Central memory CD8-positive, alpha-beta T cell (primary cell): ENCODE measurements around the gene SLC25A34.

Source experiments
- ATAC-seq: fragments of 150-1000 bp; cut with Tn5 transposase; replicated peaks from 2 replicates; pipeline ENCODE4 v1.10.0; 2022; ENCODE audit warnings: mild to moderate bottlenecking, moderate FRiP score, moderate number of reproducible peaks; ENCODE audit not compliant: poor library complexity, severe bottlenecking; ENCODE audit errors: extremely low read depth
- DNase-seq, 2 donors: peaks; one replicate each; pipeline ENCODE4 v3.0.0; 2021; ENCODE audit warnings: low spot score in 2 of 2
- H3K27ac Mint-ChIP-seq: one replicate; pipeline ENCODE4 v1.8.0; 2022; ENCODE audit warnings: low read depth, mild to moderate bottlenecking, moderate library complexity, mixed read lengths
- H3K27me3 Mint-ChIP-seq: one replicate; pipeline ENCODE4 v1.8.0; 2022; ENCODE audit warnings: mixed read lengths
- H3K36me3 Mint-ChIP-seq: one replicate; pipeline ENCODE4 v1.8.0; 2022; ENCODE audit warnings: mild to moderate bottlenecking, moderate library complexity, mixed read lengths; ENCODE audit not compliant: insufficient read depth
- H3K4me1 Mint-ChIP-seq: one replicate; pipeline ENCODE4 v1.8.0; 2022; ENCODE audit warnings: mixed read lengths
- H3K4me3 Mint-ChIP-seq: one replicate; pipeline ENCODE4 v1.8.0; 2022; ENCODE audit warnings: mild to moderate bottlenecking, moderate library complexity, mixed read lengths
- H3K9me3 Mint-ChIP-seq: one replicate; pipeline ENCODE4 v1.8.0; 2022; ENCODE audit warnings: mixed read lengths

Gene SLC25A34

GRCh38 chr1:15739745-15740144, 3.7 kb downstream of the SLC25A34 start:
- no peak overlapping the region for H3K4me3 Mint-ChIP-seq
- H3K4me1 Mint-ChIP-seq = peaks cover 6% of the 10 kb centered on the region
- no peaks in the 10 kb centered on the region for H3K36me3 Mint-ChIP-seq
- no peak for DNase-seq
- H3K27ac Mint-ChIP-seq = no peak overlapping the region
- no peaks in the 10 kb centered on the region for H3K9me3 Mint-ChIP-seq
- ATAC-seq = no peak
- H3K27me3 Mint-ChIP-seq = no peaks in the 10 kb centered on the region

GRCh38 chr1:15740924-15741850, 5.1 kb downstream of the SLC25A34 start:
- Mint-ChIP-seq H3K9me3 (no peaks in the 10 kb centered on the region), H3K4me1 (peaks cover 6% of the 10 kb centered on the region), H3K27ac (no peak overlapping the region), H3K36me3 (no peaks in the 10 kb centered on the region), H3K27me3 (no peaks in the 10 kb centered on the region), H3K4me3 (no peak overlapping the region)
- peak; percentile 76 for ATAC-seq
- peak; percentile 36 to 44 for DNase-seq

- no peaks in the 10 kb centered on the region for H3K36me3 Mint-ChIP-seq
- H3K9me3 Mint-ChIP-seq = no peaks in the 10 kb centered on the region
- H3K27me3 Mint-ChIP-seq = no peaks in the 10 kb centered on the region
- DNase-seq (no peak), ATAC-seq (no peak)
- H3K4me1 Mint-ChIP-seq = peaks cover 6% of the 10 kb centered on the region
- H3K4me3 Mint-ChIP-seq = no peak within 1 kb of the TSS
- H3K27ac Mint-ChIP-seq = no peak within 1 kb of the TSS
Measured at GRCh38 chr1:15742339-15742801, 6.3 kb downstream of the SLC25A34 start, which contains the start of gene TMEM82. TSS of gene TMEM82 (plus strand) at chr1:15742499. CDS start at chr1:15742560, 61 bp downstream.

GRCh38 chr1:15744122-15744679, 8.1 kb downstream of the SLC25A34 start:
- Mint-ChIP-seq H3K4me1 (peaks cover 6% of the 10 kb centered on the region), H3K36me3 (no peaks in the 10 kb centered on the region), H3K4me3 (no peak overlapping the region), H3K27ac (no peak overlapping the region), H3K9me3 (no peaks in the 10 kb centered on the region), H3K27me3 (no peaks in the 10 kb centered on the region)
- no peak for DNase-seq
- no peak for ATAC-seq

- Mint-ChIP-seq H3K4me1 (no peaks in the 10 kb centered on the region), H3K27me3 (peaks cover 12% of the 10 kb centered on the region), H3K36me3 (no peaks in the 10 kb centered on the region), H3K27ac (no peak overlapping the region), H3K9me3 (no peaks in the 10 kb centered on the region), H3K4me3 (no peak overlapping the region)
- DNase-seq (no peak), ATAC-seq (no peak)
Measured at GRCh38 chr1:15747378-15747777, 11.3 kb downstream of the SLC25A34 start.

- ATAC-seq (no peak), DNase-seq (no peak)
- Mint-ChIP-seq H3K27me3 (peaks cover 15% of the 10 kb centered on the region), H3K9me3 (no peaks in the 10 kb centered on the region), H3K4me3 (no peak overlapping the region), H3K4me1 (no peaks in the 10 kb centered on the region), H3K27ac (no peak overlapping the region), H3K36me3 (no peaks in the 10 kb centered on the region)
Measured at GRCh38 chr1:15748264-15748663, 12.2 kb downstream of the SLC25A34 start.

- no peak overlapping the region for H3K4me3 Mint-ChIP-seq
- DNase-seq (no peak), ATAC-seq (no peak)
- H3K27ac Mint-ChIP-seq = no peak overlapping the region
- no peaks in the 10 kb centered on the region for H3K4me1 Mint-ChIP-seq
- no peaks in the 10 kb centered on the region for H3K36me3 Mint-ChIP-seq
- H3K27me3 Mint-ChIP-seq = peaks cover 21% of the 10 kb centered on the region
- H3K9me3 Mint-ChIP-seq = no peaks in the 10 kb centered on the region
Measured at GRCh38 chr1:15748690-15749398, 12.8 kb downstream of the SLC25A34 start.

- Mint-ChIP-seq H3K4me1 (no peaks in the 10 kb centered on the region), H3K9me3 (no peaks in the 10 kb centered on the region), H3K27me3 (peaks cover 22% of the 10 kb centered on the region), H3K27ac (no peak overlapping the region), H3K36me3 (no peaks in the 10 kb centered on the region), H3K4me3 (no peak overlapping the region)
- no peak for DNase-seq
- ATAC-seq = no peak
Measured at GRCh38 chr1:15749399-15750291, 13.6 kb downstream of the SLC25A34 start.

GRCh38 chr1:15750924-15751323, 14.9 kb downstream of the SLC25A34 start:
- H3K36me3 Mint-ChIP-seq = no peaks in the 10 kb centered on the region
- H3K9me3 Mint-ChIP-seq = no peaks in the 10 kb centered on the region
- H3K4me1 Mint-ChIP-seq = no peaks in the 10 kb centered on the region
- no peak overlapping the region for H3K27ac Mint-ChIP-seq
- H3K4me3 Mint-ChIP-seq = no peak overlapping the region
- DNase-seq (no peak), ATAC-seq (no peak)
- peaks cover 33% of the 10 kb centered on the region for H3K27me3 Mint-ChIP-seq

- Mint-ChIP-seq H3K36me3 (no peaks in the 10 kb centered on the region), H3K9me3 (no peaks in the 10 kb centered on the region), H3K4me3 (no peak overlapping the region), H3K27ac (peak overlapping the region; percentile 76), H3K4me1 (no peaks in the 10 kb centered on the region), H3K27me3 (peaks cover 41% of the 10 kb centered on the region)
- DNase-seq (no peak), ATAC-seq (no peak)
Measured at GRCh38 chr1:15751717-15752116, 15.7 kb downstream of the SLC25A34 start.

- no peaks in the 10 kb centered on the region for H3K9me3 Mint-ChIP-seq
- H3K36me3 Mint-ChIP-seq = no peaks in the 10 kb centered on the region
- H3K4me1 Mint-ChIP-seq = no peaks in the 10 kb centered on the region
- no peak overlapping the region for H3K27ac Mint-ChIP-seq
- DNase-seq (no peak), ATAC-seq (no peak)
- no peak overlapping the region for H3K4me3 Mint-ChIP-seq
- H3K27me3 Mint-ChIP-seq = peaks cover 57% of the 10 kb centered on the region
Measured at GRCh38 chr1:15753776-15754175, 17.7 kb downstream of the SLC25A34 start.
